ENCODE results near the gene RNASE8. TPM values are rescaled to one million over a fixed set of nuclear protein-coding genes. Genes with fewer than 3 reads are reported as not detected.

RNASE8 gene
- total RNA-seq, 1 donor from 2014 or later: not detected

- Mint-ChIP-seq H3K9me3 (ENCODE audit: unreplicated experiment) (no peaks in the 10 kb centered on the region), H3K27me3 (ENCODE audit: unreplicated experiment) (peaks cover 9% of the 10 kb centered on the region), H3K27ac (ENCODE audit: unreplicated experiment) (peak overlapping the region; percentile 29), H3K4me1 (ENCODE audit: unreplicated experiment) (peaks cover 13% of the 10 kb centered on the region), H3K36me3 (ENCODE audit: unreplicated experiment) (no peaks in the 10 kb centered on the region), H3K4me3 (ENCODE audit: unreplicated experiment) (no peak overlapping the region)
- DNase-seq (ENCODE audit: extremely low spot score, unreplicated experiment): no peak
- TF ChIP-seq CTCF (IDR thresholded peaks at IDR 0.05): no peak
These were observed 8.3 kb upstream of the RNASE8 start for GRCh38 chr14:21049271-21049673.

GRCh38 chr14:21050597-21050996 is 7.0 kb upstream of the RNASE8 start:
- no peak for TF ChIP-seq CTCF (IDR thresholded peaks at IDR 0.05)
- DNase-seq (ENCODE audit: extremely low spot score, unreplicated experiment): no peak
- Mint-ChIP-seq H3K4me1 (ENCODE audit: unreplicated experiment) (peaks cover 8% of the 10 kb centered on the region), H3K27me3 (ENCODE audit: unreplicated experiment) (no peaks in the 10 kb centered on the region), H3K9me3 (ENCODE audit: unreplicated experiment) (no peaks in the 10 kb centered on the region), H3K36me3 (ENCODE audit: unreplicated experiment) (no peaks in the 10 kb centered on the region), H3K4me3 (ENCODE audit: unreplicated experiment) (no peak overlapping the region), H3K27ac (ENCODE audit: unreplicated experiment) (no peak overlapping the region)

GRCh38 chr14:21053184-21054122 is 4.2 kb upstream of the RNASE8 start:
- H3K27ac Mint-ChIP-seq (ENCODE audit: unreplicated experiment): no peak overlapping the region
- H3K27me3 Mint-ChIP-seq (ENCODE audit: unreplicated experiment): no peaks in the 10 kb centered on the region
- H3K36me3 Mint-ChIP-seq (ENCODE audit: unreplicated experiment): no peaks in the 10 kb centered on the region
- DNase-seq (ENCODE audit: extremely low spot score, unreplicated experiment): no peak
- H3K4me3 Mint-ChIP-seq (ENCODE audit: unreplicated experiment): no peak overlapping the region
- no peak for TF ChIP-seq CTCF (IDR thresholded peaks at IDR 0.05)
- peaks cover 11% of the 10 kb centered on the region for H3K4me1 Mint-ChIP-seq (ENCODE audit: unreplicated experiment)
- no peaks in the 10 kb centered on the region for H3K9me3 Mint-ChIP-seq (ENCODE audit: unreplicated experiment)

GRCh38 chr14:21054123-21054767 is 3.4 kb upstream of the RNASE8 start:
- Mint-ChIP-seq H3K9me3 (ENCODE audit: unreplicated experiment) (no peaks in the 10 kb centered on the region), H3K4me3 (ENCODE audit: unreplicated experiment) (no peak overlapping the region), H3K36me3 (ENCODE audit: unreplicated experiment) (no peaks in the 10 kb centered on the region), H3K4me1 (ENCODE audit: unreplicated experiment) (peaks cover 8% of the 10 kb centered on the region), H3K27ac (ENCODE audit: unreplicated experiment) (no peak overlapping the region), H3K27me3 (ENCODE audit: unreplicated experiment) (no peaks in the 10 kb centered on the region)
- DNase-seq (ENCODE audit: extremely low spot score, unreplicated experiment): no peak
- no peak for TF ChIP-seq CTCF (IDR thresholded peaks at IDR 0.05)

GRCh38 chr14:21054768-21055145 is 2.9 kb upstream of the RNASE8 start:
- no peak for TF ChIP-seq CTCF (IDR thresholded peaks at IDR 0.05)
- Mint-ChIP-seq H3K27ac (ENCODE audit: unreplicated experiment) (no peak overlapping the region), H3K4me3 (ENCODE audit: unreplicated experiment) (no peak overlapping the region), H3K36me3 (ENCODE audit: unreplicated experiment) (no peaks in the 10 kb centered on the region), H3K27me3 (ENCODE audit: unreplicated experiment) (no peaks in the 10 kb centered on the region), H3K9me3 (ENCODE audit: unreplicated experiment) (no peaks in the 10 kb centered on the region), H3K4me1 (ENCODE audit: unreplicated experiment) (peaks cover 3% of the 10 kb centered on the region)
- no peak for DNase-seq (ENCODE audit: extremely low spot score, unreplicated experiment)

Data from osteocyte (in vitro differentiated cells).